ENCODE data around the gene FZD8. TPM values are rescaled to one million over a fixed set of nuclear protein-coding genes. Genes with fewer than 3 reads are reported as not detected.
A peak's percentile ranks its signal among the peaks of the same experiment; 100 is the strongest.

The FZD8 gene
- total and polyA plus RNA-seq, 2 of the 4 experiments (the other 2 are of a cell fraction) = 3.6 to 3.9 TPM

DNA sequence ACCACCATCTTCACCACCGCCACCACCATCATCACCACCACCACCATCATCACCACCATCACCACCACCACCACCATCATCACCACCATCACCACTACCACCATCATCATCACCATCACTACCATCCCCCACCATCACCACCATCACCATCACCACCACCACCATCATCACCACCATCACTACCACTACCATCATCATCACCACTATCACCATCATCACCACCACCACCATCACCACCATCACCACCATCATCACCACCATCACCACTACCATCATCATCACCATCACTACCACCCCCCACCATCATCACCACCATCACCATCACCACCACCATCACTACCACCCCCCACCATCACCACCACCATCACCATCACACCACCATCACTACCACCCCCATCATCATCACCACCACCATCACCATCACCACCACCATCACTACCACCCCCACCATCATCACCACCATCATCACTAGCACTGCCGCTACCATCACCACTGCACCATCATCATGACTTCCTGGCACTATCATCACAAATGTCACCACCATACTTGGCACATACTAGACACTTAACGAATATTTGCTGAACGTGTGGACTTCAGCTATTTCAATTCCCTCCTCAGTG, 25.3 kb upstream of the FZD8 start:
- H3K79me1 ChIP-seq (ENCODE audit: low read depth in 1 of 2, low read length in 2 of 2) = no peaks in the 10 kb centered on the region
- no peaks in the 10 kb centered on the region for H3K36me3 ChIP-seq (ENCODE audit: control insufficient read depth, insufficient read depth, low read length)
- H3K56ac ChIP-seq (ENCODE audit: extremely low read depth, insufficient read depth, low read length) = no peak overlapping the region
- H3K23ac ChIP-seq (ENCODE audit: low read depth, low read length) = no peak overlapping the region
- H3K27ac ChIP-seq (ENCODE audit: insufficient read depth, low read length) = no peak overlapping the region
- no peaks in the 10 kb centered on the region for H3K9me1 ChIP-seq (ENCODE audit: insufficient read depth, low read length)
- BruUV-seq (replicated peaks) = no TSS peak
- no peak overlapping the region for H3K18ac ChIP-seq (ENCODE audit: low read depth, low read length)
- ATAC-seq (ENCODE audit: low read depth) (no peak), DNase-seq (no peak)
- H3K4ac ChIP-seq (ENCODE audit: low read depth, low read length) = no peak overlapping the region
- no peak overlapping the region for H2AFZ ChIP-seq (replicated peaks; ENCODE audit: low read length, poor library complexity)
- intact Hi-C loops (cut with micrococcal nuclease) = no loop called here
- H2BK20ac ChIP-seq (ENCODE audit: low read depth, low read length) = no peak overlapping the region
- TF ChIP-seq NFE2L2 (IDR thresholded peaks at IDR 0.05; ENCODE audit: low read depth, low read length) (no peak), USF2 (IDR thresholded peaks at IDR 0.05; ENCODE audit: low read depth, low read length) (no peak), FOS (IDR thresholded peaks at IDR 0.05; ENCODE audit: low read depth, low read length) (no peak), SMC3 (IDR thresholded peaks at IDR 0.05; ENCODE audit: low read depth, low read length) (no peak), MXI1 (IDR thresholded peaks at IDR 0.05; ENCODE audit: borderline replicate concordance, low read depth, low read length) (no peak), MAZ (IDR thresholded peaks at IDR 0.05; ENCODE audit: borderline replicate concordance, low read depth, low read length) (no peak), ELK1 (IDR thresholded peaks at IDR 0.05; ENCODE audit: borderline replicate concordance, low read depth, low read length) (no peak), RCOR1 (IDR thresholded peaks at IDR 0.05; ENCODE audit: insufficient replicate concordance, low read length) (no peak), CEBPB (IDR thresholded peaks at IDR 0.05; ENCODE audit: low read depth, low read length) (no peak), CHD1 (IDR thresholded peaks at IDR 0.05; ENCODE audit: low read depth, low read length) (no peak), RAD21 (IDR thresholded peaks at IDR 0.05; ENCODE audit: low read length) (no peak)
- TF ChIP-seq, protein P1, sequence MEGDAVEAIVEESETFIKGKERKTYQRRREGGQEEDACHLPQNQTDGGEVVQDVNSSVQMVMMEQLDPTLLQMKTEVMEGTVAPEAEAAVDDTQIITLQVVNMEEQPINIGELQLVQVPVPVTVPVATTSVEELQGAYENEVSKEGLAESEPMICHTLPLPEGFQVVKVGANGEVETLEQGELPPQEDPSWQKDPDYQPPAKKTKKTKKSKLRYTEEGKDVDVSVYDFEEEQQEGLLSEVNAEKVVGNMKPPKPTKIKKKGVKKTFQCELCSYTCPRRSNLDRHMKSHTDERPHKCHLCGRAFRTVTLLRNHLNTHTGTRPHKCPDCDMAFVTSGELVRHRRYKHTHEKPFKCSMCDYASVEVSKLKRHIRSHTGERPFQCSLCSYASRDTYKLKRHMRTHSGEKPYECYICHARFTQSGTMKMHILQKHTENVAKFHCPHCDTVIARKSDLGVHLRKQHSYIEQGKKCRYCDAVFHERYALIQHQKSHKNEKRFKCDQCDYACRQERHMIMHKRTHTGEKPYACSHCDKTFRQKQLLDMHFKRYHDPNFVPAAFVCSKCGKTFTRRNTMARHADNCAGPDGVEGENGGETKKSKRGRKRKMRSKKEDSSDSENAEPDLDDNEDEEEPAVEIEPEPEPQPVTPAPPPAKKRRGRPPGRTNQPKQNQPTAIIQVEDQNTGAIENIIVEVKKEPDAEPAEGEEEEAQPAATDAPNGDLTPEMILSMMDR (conservative IDR thresholded peaks at IDR 0.05; ENCODE audit: low read depth, low read length) = no peak
- WGBS, 2 experiments (ENCODE audit: extremely low coverage in 2 of 2, insufficient read length in 1 of 2) = 68% methylated on average over 4 of the region's 4 CpGs; no CpG with 5 or more reads in 1 of the 2 experiments
- in situ Hi-C loops (cut with MboI; ENCODE audit: low sequenced_read_pairs) = no loop called here
- no peak overlapping the region for H2AK9ac ChIP-seq (replicated peaks; ENCODE audit: low read depth, low read length, poor library complexity)
- H3K4me3 ChIP-seq (ENCODE audit: insufficient read depth, low read depth, low read length) = no peak overlapping the region
- H3K14ac ChIP-seq (replicated peaks; ENCODE audit: low read depth, low read length) = no peak overlapping the region
- dilution Hi-C loops (cut with HindIII; ENCODE audit: low sequenced_read_pairs, unreplicated experiment) = no loop called here
- H3K4me1 ChIP-seq (ENCODE audit: control insufficient read depth, insufficient read depth, low read length) = peaks cover 2% of the 10 kb centered on the region; the same call in 1 of the 2 replicates
- no peaks in the 10 kb centered on the region for H4K20me1 ChIP-seq (ENCODE audit: insufficient read depth, low read length)
- H3K9ac ChIP-seq (ENCODE audit: low read depth, low read length) = no peak overlapping the region
- H4K5ac ChIP-seq (ENCODE audit: low read depth, low read length) = no peak overlapping the region
- H2BK120ac ChIP-seq (ENCODE audit: low read depth, low read length) = no peak overlapping the region
- H2BK15ac ChIP-seq (ENCODE audit: low read depth, low read length) = no peak overlapping the region
- H2BK5ac ChIP-seq (ENCODE audit: low read depth, low read length, poor library complexity, severe bottlenecking) = peak overlapping the region; percentile 79
- H2AK5ac ChIP-seq (ENCODE audit: low read depth, low read length) = no peak overlapping the region
- H3K9me3 ChIP-seq (ENCODE audit: control insufficient read depth, insufficient read depth, low read length) = no peaks in the 10 kb centered on the region
- CTCF ChIA-PET = no interaction called here
- H3K27me3 ChIP-seq (ENCODE audit: control insufficient read depth, insufficient read depth, low read length) = peaks cover 3% of the 10 kb centered on the region; the same call in 1 of the 2 replicates
- H4K8ac ChIP-seq (ENCODE audit: low read depth in 2 of 2, low read length in 2 of 2) = no peak overlapping the region
- no peak overlapping the region for H4K91ac ChIP-seq (ENCODE audit: insufficient read depth, low read depth, low read length)
- POLR2A ChIA-PET (ENCODE audit: unreplicated experiment) = no interaction called here
- no peak overlapping the region for H3K4me2 ChIP-seq (ENCODE audit: low read depth, low read length)
